ENCODE results near the gene SFRP5.

GRCh38 chr10:97813311-97813710 is 41.5 kb upstream of the SFRP5 start:
- TF ChIP-seq POLR2AphosphoS5 (IDR thresholded peaks at IDR 0.05; ENCODE audit: low read depth, low read length) (no peak), CTCF (IDR thresholded peaks at IDR 0.05 in 2 of 3, conservative IDR thresholded peaks at IDR 0.05 in 1 of 3; ENCODE audit: borderline replicate concordance in 1 of 3, insufficient read depth in 1 of 3, low read depth in 2 of 3, low read length in 2 of 3) (no peak), RAD21 (IDR thresholded peaks at IDR 0.05; ENCODE audit: low read depth) (no peak), JUND (IDR thresholded peaks at IDR 0.05) (no peak), EZH2 (IDR thresholded peaks at IDR 0.05) (no peak), POLR2A (IDR thresholded peaks at IDR 0.05; ENCODE audit: borderline replicate concordance, extremely low read depth, insufficient read depth, insufficient read length) (no peak), ATF3 (IDR thresholded peaks at IDR 0.05) (no peak), REST (IDR thresholded peaks at IDR 0.05; ENCODE audit: low read depth) (no peak)

All from HCT116 (cell line).